ENCODE measurements around the gene PLEKHA1.

The PLEKHA1 gene

DNA sequence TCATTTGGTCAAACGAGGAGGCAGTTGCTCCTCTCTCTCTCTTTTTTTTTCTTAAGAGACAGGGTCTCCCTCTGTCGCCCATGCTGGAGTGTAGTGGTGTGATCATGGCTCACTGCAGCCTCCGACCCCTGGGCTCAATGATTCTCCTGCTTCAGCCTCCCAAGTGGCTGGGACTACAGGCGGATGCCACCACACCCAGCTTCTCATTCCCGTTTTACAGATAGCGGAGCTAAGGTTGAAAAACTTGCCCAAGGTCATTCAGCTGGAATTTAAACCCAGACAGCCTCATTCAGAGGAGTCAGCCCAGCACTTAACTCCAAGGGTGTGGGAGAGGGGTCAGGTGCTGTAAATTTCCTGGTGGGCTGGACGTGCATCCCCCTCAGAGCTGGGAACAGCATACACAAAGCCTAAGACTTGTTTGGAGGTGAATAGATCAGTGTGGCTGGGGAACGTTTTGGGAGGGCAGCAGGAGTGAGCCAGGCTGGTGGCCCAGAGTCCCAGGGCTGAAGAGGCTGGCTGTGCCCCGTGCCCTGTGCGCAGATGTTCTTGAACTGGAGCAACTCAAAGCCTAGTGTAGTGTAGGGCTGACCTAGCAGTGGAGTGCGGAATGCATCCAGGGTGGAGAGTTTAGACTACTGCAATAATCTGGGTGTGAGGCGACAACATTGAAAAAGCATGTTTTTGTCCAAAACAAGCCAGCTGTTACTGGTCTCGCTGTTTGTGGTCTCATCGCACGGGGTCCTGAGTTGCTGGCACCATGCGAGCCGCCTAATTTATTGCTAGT, 89.2 kb downstream of the PLEKHA1 start:
- no peak for DNase-seq

DNA sequence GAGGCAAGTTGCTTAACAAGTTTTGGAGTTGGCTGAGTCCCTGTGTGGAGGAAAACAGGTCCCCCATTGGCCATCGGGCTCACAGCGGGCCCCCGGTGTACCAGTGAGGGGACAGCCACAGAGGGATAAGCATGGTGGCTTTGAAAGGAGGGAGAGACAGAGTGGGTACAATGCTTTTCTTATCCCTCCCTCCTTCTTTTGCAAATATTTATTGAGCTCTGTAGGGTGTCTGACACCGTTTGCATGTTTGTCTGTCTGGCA, 89.7 kb downstream of the PLEKHA1 start:
- DNase-seq, result no peak

DNA sequence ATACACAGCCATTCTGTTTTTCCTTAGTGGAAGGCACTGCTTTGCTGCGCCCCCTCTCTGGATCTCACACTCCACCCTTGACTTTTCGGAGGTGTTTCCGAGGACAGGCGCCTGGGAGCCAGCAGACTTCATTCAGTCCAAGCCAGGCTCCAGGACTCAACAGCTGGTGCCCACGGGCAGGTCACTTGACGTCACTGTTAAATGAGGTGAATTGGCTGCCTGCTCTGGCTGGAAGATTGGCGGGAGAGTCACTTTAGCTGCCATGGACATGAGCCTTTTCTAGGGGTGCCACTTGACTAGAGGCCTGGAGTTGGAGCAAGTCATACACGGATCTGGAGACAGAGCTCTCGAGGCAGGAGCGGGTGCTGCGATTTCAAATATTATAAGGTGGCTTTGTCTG, 90.1 kb downstream of the PLEKHA1 start:
- DNase-seq, result no peak

DNA sequence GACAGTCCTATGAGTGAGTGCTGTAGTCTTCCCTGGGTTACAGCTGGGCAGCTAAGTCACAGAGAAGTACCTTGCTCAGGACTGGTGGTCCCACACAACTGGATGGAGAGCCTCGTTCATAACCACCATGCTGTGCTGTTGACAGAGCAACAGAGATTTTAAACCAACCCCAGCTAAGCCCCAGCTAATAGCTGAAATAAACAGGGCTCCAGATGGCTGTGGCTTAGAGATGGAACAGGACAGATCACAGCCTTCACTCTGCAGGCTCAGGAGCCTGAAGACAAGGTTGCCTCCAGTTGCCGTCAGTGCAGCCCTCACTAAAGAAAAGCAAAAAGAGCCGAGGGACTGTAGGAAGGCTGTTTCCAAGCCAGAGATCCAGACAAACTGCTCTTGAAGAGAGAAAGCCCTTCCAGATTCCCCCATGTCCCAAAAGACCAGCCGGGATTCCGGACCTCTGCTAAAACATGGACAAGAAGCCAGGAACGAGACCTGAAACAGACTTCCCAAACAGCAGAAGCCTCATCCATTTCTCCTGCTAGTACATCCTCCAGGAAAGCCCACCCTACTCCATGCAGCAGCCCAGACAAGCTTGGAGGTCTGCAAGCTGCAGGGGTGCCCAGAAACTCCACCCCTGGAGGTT, 91.0 kb downstream of the PLEKHA1 start:
- no peak for DNase-seq

DNA sequence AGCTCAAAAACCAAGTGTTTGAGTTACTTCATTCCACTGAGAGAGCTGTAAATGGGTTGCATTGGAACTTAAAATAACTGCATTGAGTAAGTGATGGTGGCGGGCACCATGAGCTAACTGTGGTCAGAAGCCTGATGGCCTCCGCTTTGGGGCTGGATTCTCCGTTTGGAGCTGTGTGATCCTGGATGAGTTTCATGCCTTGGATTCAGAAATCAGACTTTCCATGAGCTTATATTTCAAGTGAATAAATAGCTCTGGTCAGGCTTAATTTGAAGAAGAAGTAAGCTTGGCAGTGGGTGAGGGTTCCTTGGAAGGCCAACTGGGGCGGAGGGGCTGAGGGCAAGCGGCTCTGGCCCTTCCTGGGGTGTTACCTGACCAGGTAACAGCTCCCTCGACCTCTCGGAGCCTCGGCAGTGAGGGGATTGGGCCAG, 92.5 kb downstream of the PLEKHA1 start:
- no peak for DNase-seq

DNA sequence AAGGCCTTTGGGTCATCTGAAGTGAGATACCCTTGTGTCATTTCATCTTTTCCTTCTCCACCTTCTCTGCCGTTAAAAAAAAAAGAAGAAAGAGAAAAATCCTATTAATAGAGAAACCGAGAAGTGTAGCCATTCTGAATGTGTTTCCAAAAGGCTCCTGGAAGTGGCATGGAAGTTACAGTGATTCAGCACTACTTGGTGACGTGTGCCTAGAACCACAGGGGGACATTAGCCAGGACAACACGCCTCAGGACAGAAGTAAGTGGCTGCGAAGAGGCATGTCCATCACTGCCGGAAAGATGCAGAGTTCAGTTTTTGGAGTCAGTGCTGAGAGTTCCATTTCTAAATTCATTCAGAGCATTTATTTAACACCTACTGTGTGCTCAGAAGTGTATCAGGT, 93.2 kb downstream of the PLEKHA1 start:
- no peak for DNase-seq

DNA sequence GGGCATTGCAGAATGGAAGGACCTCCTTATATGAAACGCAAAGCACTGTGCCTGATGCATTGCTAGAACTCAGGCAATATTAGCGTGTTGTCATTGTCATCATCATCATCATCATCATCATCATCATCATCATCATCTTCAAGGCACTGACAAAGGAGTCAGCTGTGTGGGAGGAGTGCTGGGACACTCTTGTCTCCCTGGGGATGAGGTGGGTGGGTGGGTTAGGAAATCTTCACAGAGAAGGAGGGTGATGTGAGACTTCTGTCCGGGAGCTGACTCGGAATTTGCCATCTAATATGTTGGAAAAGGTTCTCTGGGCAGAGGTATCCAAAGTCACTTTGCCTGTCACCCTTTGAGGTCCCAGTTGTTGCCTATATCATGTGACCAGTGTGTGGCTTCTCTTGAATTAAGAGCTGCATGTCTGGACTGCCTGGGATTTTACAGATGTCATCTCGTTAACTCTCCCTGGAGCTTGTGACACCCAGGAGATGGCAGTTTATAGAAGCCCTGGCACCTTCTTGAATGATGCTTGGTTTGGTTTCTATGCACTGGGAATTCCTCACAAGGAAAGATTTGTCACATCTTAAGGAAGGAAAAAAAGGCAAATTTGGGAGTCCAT, 93.9 kb downstream of the PLEKHA1 start:
- no peak for DNase-seq

DNA sequence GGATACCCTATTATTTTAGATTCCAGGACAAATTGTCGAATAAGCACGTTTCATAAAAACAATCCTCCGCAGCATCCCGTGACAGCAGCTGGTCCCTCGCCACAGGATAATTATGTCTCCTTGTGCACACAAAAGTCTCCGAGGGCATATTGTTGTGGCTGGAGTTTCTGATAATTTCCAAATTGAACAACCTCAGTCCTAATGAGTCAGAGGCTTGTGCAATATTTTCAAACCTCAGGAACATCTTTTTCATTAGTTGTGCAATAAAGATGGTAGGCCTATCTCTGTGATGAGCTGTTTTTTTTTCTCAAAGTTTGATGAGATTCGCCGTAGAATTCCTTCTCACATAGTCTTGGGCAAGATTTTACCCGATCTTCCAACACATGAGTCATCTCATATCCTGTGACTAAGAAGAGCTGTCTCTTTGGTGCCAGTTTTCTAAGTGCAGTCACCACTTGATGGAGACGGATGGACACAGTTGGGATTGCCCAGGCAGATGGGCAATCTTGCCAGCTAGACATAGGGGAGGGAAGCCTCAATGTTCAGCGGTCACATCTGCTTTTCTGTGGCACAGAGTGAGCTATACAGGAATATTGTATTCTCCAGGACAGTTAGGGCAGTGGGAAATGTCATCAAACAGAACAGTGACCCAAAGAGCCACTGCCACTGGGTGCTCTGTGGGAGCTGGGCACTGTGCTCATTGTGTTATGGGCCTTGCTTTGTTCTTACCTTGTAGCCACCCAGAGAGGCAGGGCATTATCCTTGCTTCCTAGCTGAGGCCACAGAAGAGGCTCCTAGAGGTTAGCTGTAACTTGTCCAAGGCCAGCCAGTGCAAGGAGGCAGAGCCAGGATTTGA, 94.6 kb downstream of the PLEKHA1 start:
- no peak for DNase-seq

DNA sequence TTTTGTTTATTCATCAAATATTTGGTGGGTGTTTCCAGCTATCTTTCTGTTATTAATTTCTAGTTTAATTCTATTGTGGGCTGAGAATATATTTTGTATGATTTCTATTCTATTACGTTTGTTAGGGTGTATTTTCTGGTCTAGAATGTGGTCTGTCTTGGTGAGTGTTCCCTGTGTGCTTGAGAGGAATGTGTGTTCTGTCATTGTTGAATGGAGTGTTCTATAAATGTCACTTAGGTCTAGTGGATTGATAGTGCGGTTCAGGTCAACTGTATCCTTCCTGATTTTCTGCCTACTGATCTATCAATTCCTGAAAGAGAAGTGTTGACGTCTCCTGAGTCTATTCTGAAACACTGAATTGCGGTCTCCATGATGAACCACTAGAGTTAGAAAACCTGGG, 95.3 kb downstream of the PLEKHA1 start:
- DNase-seq, result no peak

DNA sequence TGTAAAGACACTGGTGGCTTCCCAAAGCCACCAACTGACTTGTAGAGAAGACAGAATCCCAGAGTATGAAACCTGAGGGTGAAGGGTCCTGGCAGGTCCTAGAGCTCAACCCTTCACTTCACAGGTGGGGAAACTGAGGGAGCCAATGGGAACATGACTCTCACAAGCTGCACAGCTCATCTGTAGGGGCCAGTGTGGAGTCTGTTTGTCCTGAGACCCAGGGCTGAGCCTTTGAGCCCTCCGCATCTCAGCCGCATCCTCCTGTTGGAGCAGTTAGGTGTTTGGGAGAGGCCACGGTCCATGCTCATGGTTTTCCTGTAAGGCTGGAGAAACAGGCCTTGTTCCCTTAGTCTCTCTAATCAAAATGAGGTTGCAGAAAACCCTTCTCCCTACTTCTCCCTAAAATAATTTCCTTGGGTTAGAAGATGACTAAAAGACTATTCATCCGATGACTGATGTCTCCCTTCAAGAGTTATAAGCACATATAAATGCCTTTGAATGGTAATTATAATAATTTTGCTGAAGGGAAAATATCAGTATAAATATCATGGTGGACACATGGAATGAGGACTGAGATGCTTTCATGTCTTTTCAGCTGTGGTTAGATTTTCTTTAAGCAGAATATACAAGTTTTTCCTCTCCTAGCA, 97.1 kb downstream of the PLEKHA1 start:
- no peak for DNase-seq

DNA sequence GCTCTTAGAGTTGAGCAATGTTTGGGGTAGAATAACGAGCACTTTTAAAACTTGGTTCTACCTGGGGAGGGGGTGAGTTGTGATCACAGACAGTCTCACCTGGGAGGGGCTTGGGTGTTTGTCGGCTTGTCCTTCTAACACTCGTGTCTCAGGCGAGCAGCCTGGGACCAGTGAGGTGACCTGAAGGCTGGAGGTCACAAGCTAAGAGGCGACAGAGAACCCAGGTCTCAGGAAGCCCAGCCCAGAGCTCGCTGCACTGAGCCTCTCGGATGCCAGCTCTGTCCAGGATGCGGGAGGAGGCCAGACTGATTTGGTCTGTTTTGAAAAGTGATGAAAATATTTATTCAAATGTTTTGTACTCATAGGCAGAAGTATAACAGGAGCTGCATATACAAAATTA, 98.6 kb downstream of the PLEKHA1 start:
- no peak for DNase-seq

DNA sequence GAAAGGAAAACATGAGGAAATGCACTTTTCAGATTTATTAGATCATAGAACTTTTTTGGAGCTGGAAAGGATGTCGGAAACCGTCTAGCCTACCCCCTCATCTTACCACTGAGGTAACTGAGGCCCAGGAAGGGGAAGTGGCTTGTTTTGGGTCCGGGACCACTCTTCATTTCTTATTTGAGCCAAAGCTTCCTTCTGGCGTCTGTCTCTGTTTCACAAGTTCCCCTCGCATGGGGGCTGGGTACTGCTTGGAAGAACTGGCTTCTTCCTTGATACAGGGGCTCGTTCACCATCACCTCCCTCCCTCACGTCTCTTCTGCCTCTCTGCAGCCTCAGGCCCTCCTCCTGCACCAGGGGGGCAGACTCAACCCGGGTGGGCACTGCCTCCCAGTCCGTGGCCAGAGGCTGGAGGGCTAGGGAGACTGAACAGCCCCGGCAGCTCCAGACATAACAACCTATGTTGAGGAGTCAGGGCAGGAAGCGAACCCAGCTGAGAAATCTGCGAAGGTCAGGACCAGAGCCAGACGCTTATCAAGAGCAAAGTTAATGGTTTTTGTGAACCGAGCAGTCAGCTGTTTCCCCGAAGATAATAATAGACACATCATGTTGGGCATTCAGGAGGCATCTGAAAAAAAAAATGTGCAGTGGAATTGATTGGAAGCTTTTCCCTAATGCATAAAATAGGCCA, 99.8 kb downstream of the PLEKHA1 start:
- no peak for DNase-seq

DNA sequence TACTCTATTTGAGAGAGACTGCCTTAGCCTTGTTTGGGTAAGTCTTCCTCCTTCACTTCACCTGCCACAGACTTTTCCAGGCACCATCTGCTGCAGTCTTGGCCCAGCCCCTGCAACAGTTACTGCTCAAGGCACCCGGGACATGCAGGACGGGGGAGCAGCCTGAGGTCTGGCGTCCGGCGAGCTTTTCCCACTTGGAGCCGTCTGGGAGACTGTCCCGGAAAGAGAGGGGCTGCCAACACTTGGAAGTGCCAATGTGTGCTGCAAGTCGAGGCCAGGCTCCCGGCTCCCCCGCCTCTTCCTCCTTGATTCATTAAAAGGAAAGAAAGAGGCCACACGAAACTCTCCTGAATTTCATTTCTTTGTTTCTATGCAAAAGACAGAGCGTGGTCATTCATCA, 100.6 kb downstream of the PLEKHA1 start:
- DNase-seq, result no peak

DNA sequence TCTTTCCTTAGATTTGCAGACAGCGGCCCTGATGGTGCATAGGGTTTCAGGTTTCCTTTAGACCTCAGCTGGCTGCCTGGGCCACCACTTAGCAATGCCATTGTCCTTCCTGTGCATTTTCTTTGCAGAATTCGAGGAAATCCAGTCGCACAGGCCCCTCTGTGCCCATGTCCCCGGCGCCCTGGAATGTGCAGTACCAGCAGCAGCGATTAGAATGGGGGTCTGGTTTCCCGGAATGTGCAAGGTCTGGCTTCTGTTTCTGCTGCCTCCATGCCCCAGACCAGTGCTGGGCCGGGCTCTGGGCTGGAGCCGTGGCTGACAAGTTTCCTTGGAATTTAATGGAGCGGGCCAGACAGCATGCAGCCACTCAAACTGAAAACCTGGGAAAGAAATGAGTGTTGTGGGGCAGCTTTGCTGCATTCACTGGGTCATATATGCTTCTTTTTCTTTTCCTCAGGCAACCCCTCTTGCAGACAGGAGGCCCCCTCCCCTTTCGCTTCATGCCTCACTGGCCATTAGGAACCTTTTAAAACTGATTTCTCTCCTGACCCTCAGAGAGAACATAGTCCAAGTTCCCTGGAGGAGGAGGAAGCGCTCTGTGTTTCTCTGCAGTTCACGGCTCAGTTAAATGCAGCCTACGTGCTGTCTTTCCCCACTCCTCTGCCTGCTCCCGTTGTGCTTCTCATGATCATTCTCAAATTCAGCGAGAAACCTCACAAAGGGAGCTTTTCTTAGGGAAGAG, 101.3 kb downstream of the PLEKHA1 start:
- DNase-seq, result no peak

DNA sequence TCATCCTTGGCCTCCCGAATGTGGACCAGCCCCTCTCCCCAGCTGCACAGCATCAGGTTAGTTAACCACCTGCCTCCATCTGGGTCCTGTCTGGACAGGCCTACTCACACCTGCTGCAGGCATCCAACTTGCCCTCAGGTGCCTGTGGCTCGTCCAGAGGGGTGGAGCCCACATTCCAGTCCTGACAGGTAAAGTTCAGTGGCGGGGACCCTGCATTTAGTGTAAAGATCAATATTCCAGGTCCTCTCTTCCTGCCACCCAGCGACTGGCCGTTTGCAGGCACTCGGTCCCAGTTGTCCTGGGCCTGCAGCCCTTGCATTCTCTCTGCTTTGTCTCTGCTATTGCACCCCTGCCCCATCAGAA, 101.8 kb downstream of the PLEKHA1 start:
- no peak for DNase-seq

DNA sequence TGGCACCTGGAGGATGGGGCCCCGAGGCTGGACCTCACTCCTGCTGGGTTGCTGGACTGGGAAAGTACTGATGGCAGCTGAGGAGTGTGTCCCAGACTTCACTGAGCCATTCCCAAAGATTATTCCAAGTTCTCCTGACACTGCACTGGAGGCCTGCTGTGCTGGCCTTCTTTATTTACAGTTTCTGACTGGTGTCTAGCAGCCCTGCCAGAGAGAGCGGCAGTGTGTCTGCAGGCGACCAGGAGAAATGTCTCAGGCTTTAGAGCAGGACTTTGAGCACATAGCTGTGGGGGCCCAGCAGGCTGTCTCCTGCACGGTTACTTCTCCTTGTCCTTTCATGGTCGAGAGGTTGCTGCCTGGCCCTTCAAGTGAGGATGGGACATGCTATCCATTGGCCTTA, 102.9 kb downstream of the PLEKHA1 start:
- no peak for DNase-seq

DNA sequence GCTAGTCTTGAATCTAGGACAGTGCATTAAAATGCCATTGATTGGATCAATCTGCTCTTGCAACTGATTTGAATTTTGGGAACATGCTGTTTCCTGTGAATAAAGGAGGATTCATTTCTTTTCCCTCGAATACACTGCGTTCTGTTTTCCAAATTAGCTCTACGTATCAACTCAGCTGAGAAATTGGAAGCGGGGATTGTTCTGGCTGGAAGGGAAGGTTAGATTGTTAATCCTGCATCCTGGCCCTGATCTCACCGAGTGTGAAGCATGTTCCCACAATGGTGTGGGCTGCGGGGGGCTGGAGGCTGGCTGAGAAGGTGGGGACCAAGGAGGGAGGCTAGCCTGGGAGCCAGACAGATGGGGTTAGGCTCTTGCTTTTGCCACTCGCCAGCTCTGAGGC, 104.5 kb downstream of the PLEKHA1 start:
- DNase-seq, result no peak

DNA sequence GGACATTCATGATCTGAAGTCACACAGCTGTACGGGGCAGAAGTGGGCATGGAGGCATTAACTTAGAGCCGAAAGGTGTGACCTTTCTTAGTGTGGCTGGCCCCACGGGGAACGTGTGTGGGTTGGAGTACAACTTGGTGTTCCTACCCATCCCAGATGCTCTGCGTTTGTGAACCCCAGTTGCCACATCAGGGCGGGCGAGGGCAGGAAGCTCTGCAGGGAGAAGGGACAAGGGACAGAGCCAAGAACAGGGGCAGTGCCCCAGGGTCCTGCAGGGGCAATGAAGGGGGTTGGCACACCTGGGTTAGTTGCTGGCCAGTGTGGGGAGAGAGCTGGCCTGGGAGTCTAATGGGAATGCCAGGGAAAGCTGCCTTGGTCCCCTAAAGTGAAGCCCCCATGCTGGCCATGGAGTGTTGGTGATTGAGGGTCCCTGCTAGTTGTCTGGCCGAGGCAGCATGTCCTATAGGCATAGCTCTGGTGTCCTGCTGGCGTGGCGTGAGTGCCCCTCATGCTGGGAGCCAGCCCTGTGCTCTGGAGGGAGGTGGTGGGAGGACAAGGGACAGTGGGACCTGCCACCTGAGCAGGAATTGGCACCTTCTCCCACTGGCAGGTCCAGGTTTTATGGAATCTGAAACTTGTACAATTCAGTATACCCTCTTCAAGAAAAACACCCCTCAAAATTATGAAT, 105.8 kb downstream of the PLEKHA1 start:
- DNase-seq, result no peak

DNA sequence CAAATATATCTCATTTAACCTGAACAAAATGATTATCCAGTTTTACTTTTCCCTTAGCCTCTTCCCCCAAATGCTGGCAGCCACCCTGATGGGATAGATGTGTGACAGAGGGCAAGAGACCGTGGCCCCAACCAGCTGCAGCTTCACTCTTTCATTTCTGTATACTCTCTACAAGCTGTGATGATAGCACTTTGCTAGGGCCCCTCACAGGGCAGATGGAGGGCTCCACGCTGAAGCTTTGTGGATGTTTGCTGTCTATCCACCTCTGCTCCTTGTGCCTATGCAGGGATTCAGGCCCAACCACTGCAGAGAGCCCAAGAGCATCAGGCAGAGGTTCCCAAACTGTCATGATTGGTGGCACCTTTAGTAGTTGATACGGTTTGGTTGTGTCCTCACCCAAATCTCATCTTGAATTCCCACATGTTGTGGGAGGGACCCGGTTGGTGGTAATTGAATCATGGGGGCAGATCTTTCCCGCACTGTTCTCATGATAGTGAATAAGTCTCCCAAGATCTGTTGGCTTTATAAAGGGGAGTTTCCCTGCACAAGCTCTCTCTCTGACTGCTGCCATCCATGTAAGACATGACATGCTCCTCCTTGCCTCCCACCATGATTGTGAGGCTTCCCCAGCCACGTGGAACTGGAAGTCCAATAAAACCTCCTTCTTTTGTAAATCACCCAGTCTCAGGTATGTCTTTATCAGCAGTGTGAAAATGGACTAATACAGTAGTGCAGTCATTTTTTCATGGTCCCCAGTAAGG, 107.0 kb downstream of the PLEKHA1 start:
- no peak for DNase-seq
